Spleen (tissue), 11 donors: Measurements from ENCODE around the gene SNX33. TPM values are rescaled to one million over a fixed set of nuclear protein-coding genes. Genes with fewer than 3 reads are reported as not detected.

Experiments
- DNase-seq: peaks from one replicate; pipeline ENCODE4 v3.0.0-alpha.2; 2020
- H3K27ac ChIP-seq, 8 donors: fragments of 200-600 bp; sonication (generic) in 7 of 8; 1 replicate in 4 of 8; 2 replicates in 4 of 8; pipeline versions ENCODE4 v1.5.0 to v1.8.0; 2016 to 2021; ENCODE audit warnings: inconsistent platforms in 4 of 8, mild to moderate bottlenecking in 4 of 8, moderate library complexity in 1 of 8
- H3K27me3 ChIP-seq, 7 donors: fragments of 200-600 bp; sonication (generic) in 6 of 7; replicated peaks in 1 of 7; 1 replicate in 4 of 7; 2 replicates in 3 of 7; pipeline versions ENCODE4 v1.5.0 to v1.8.0; 2016 to 2021; ENCODE audit warnings: inconsistent platforms in 3 of 7, mild to moderate bottlenecking in 1 of 7
- H3K36me3 ChIP-seq, 6 donors: fragments of 200-600 bp; sonication (generic) in 5 of 6; 1 replicate in 4 of 6; 2 replicates in 2 of 6; pipeline versions ENCODE4 v1.5.0 to v1.8.0; 2016 to 2021; ENCODE audit warnings: inconsistent platforms in 2 of 6
- H3K4me1 ChIP-seq, 6 donors: fragments of 200-600 bp; sonication (generic) in 5 of 6; 1 replicate in 3 of 6; 2 replicates in 3 of 6; pipeline versions ENCODE4 v1.5.0 to v1.8.0; 2016 to 2021; ENCODE audit warnings: inconsistent platforms in 3 of 6
- H3K4me3 ChIP-seq, 8 donors: fragments of 200-600 bp; sonication (generic) in 7 of 8; 1 replicate in 4 of 8; 2 replicates in 4 of 8; pipeline versions ENCODE4 v1.5.0 to v1.8.0; 2016 to 2021; ENCODE audit warnings: inconsistent platforms in 4 of 8, mild to moderate bottlenecking in 4 of 8, moderate library complexity in 2 of 8
- H3K9me3 ChIP-seq, 8 donors: fragments of 200-600 bp; sonication (generic) in 7 of 8; 1 replicate in 4 of 8; 2 replicates in 4 of 8; pipeline versions ENCODE4 v1.5.0 to v1.8.0; 2016 to 2021; ENCODE audit warnings: inconsistent platforms in 4 of 8
- CTCF ChIP-seq, 11 experiments: fragments of 200-600 bp in 7 of 11; fragments of 450-650 bp in 4 of 11; sonication (generic) in 4 of 11; IDR thresholded peaks in 8 of 11; conservative IDR thresholded peaks in 3 of 11; 1 replicate in 7 of 11; 2 replicates in 4 of 11; pipeline versions ENCODE4 v1.4.0 to v1.8.0; 2016 to 2021; ENCODE audit warnings: antibody characterized with exemption in 11 of 11, inconsistent platforms in 4 of 11, mild to moderate bottlenecking in 1 of 11
- POLR2A ChIP-seq, 3 donors: fragments of 450-650 bp; IDR thresholded peaks; one replicate each; pipeline ENCODE4 v1.5.1; 2017; ENCODE audit warnings: antibody characterized with exemption in 3 of 3, mild to moderate bottlenecking in 1 of 3
- POLR2AphosphoS5 ChIP-seq, 3 donors: sonication (generic); formaldehyde crosslinking; IDR thresholded peaks; one replicate each; pipeline ENCODE4 v1.5.1; 2017; ENCODE audit warnings: antibody characterized with exemption in 3 of 3
- WGBS, 5 donors: extraction: QIAGEN DNeasy Blood & Tissue Kit in 3 of 5; methylation state at CpG; one replicate each; pipeline versions ENCODE4 v1.1.5 to v1.1.7; 2013 to 2018; 5-methylcytosine and 5-hydroxymethylcytosine counted together
- intact Hi-C: fragments of 100-400 bp; cut with DNase I; formaldehyde crosslinking; loops from one replicate; pipeline ENCODE4 v1.15.0; 2023; ENCODE audit warnings: low total_unique reads
- polyA plus RNA-seq, 3 donors: library from polyadenylated mRNA; stranded (reverse); fragments of 200-250 nt; gene quantifications; one replicate each; pipeline ENCODE4 v1.2.1, GENCODE V29; 2013
- total RNA-seq, 7 donors: library from RNA; depleted of rRNA in 3 of 7; stranded (reverse); fragments of >200 nt in 3 of 7; fragmentation: NEBNext Ultra II Directional in 4 of 7; extraction: Animal tissue kit (Norgen Biotek cat#: 25700) in 4 of 7; gene quantifications; one replicate each; pipeline versions ENCODE4 v1.1.0 to v1.2.1, GENCODE V29; 2016 to 2021
- donor health status: healthy with polysubstance abuse.
- donor health status: DM: no; HTN: no; CAD: no; lungs with moderate emphysema.
- donor health status: DM: no; HTN: no; CAD: no.
- donor health status: Bipolar disorder and iron deficiency.
- donor health status: healthy.
- donor health status: DM: no; HTN: no; CAD: no.
- donor health status: DM: yes; HTN: yes; CAD: no.

Gene SNX33
- total and polyA plus RNA-seq, 10 donors: 4.3 to 22.8 (median 16.5) TPM

- no peak for DNase-seq
- WGBS, 5 donors: 84 to 92% (median 88%) methylated on average over 9 of the region's 9 CpGs
- no peak for TF ChIP-seq POLR2AphosphoS5 (IDR thresholded peaks at IDR 0.05)
- TF ChIP-seq CTCF (IDR thresholded peaks at IDR 0.05 in 8 of 11, conservative IDR thresholded peaks at IDR 0.05 in 3 of 11): no peak
- no peak for TF ChIP-seq POLR2A (IDR thresholded peaks at IDR 0.05)
- intact Hi-C loops: no loop called here
- no peaks in the 10 kb centered on the region for H3K9me3 ChIP-seq
- H3K27ac ChIP-seq: peak overlapping the region in 2 of 8 donors; percentile 24 to 73
- peaks cover 0 to 12% (median 4%) of the 10 kb centered on the region in 6 donors for H3K36me3 ChIP-seq
- H3K4me3 ChIP-seq: no peak overlapping the region
- H3K4me1 ChIP-seq: peaks cover 2 to 61% (median 22%) of the 10 kb centered on the region in 6 donors
- H3K27me3 ChIP-seq: no peaks in the 10 kb centered on the region
Measured at GRCh38 chr15:75662823-75663519, 15.3 kb downstream of the SNX33 start.

GRCh38 chr15:75663931-75664421, 16.3 kb downstream of the SNX33 start:
- TF ChIP-seq CTCF (IDR thresholded peaks at IDR 0.05 in 8 of 11, conservative IDR thresholded peaks at IDR 0.05 in 3 of 11) (no peak), POLR2AphosphoS5 (IDR thresholded peaks at IDR 0.05) (peak in 1 of 3 donors; percentile 41)
- DNase-seq: no peak
- Histone ChIP-seq H3K27me3 (no peaks in the 10 kb centered on the region), H3K9me3 (no peaks in the 10 kb centered on the region), H3K4me1 (peaks cover 2 to 51% (median 22%) of the 10 kb centered on the region in 6 donors), H3K27ac (no peak overlapping the region), H3K36me3 (peaks cover 0 to 7% (median 0%) of the 10 kb centered on the region in 6 donors), H3K4me3 (no peak overlapping the region)
- intact Hi-C loops: no loop called here
- WGBS, 5 donors: 82 to 86% (median 85%) methylated on average over 5 to 11 of the region's 11 CpGs

GRCh38 chr15:75666823-75667501, 19.2 kb downstream of the SNX33 start:
- Histone ChIP-seq H3K27me3 (no peaks in the 10 kb centered on the region), H3K4me3 (no peak overlapping the region), H3K4me1 (peaks cover 0 to 30% (median 12%) of the 10 kb centered on the region in 6 donors), H3K36me3 (no peaks in the 10 kb centered on the region), H3K27ac (peak overlapping the region in 6 of 8 donors; percentile 22 to 49 (median 34)), H3K9me3 (no peaks in the 10 kb centered on the region)
- TF ChIP-seq CTCF (IDR thresholded peaks at IDR 0.05 in 8 of 11, conservative IDR thresholded peaks at IDR 0.05 in 3 of 11): no peak
- no peak for TF ChIP-seq POLR2A (IDR thresholded peaks at IDR 0.05)
- TF ChIP-seq POLR2AphosphoS5 (IDR thresholded peaks at IDR 0.05): peak in 2 of 3 donors; percentile 40 to 48
- DNase-seq: peak; percentile 63
- intact Hi-C loops: no loop called here
- 51 to 70% (median 66%) methylated on average over 12 to 15 of the region's 15 CpGs for WGBS, 5 donors
